IPS DF 4.7 (cell line): ENCODE data around the gene DGKB.

Experiments used
- DNase-seq: peaks from one replicate; pipeline ENCODE4 v3.0.0-alpha.2; 2013; ENCODE audit warnings: low spot score; ENCODE audit errors: extremely low read depth

DGKB gene

GRCh38 chr7:14690486-14690885, 212.1 kb downstream of the DGKB start:
- no peak for DNase-seq

DNA sequence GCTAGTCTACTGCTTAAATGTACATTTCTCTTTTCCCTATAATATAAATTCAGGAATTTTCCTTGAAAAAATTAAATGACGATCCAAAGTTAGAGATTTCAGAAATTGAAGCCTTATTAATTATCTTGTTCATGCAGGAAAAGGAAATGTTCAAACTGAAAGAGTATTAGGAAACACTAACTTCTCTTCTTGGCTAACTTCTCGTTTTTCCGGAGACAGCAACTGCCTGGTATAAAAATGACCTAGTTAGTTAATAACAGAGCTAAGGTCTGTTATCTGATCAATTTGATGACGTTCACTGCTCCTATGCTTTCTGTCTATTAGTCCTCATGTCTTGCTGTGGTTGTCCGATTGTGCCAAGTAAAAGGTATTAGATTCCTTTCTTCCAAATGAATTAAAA, 212.5 kb downstream of the DGKB start:
- no peak for DNase-seq

DNA sequence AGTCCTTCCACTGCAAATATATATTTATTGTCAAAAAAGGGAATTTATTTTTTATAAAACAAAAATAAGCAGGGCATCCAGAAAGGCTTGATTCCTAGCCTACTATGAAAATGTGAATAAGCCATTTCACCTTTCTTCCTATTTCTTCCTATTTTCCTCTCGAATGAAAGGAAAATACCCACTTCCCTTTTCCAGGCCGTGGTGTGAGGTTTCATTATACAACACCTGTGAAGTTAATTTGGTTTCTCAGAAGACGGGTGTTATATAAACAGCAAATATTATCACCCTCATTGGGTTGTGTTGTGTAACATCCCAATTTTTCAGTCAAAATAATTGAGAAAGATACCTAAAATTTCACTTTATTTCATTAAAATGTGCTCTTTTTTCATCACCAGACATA, 214.3 kb downstream of the DGKB start:
- no peak for DNase-seq

GRCh38 chr7:14687777-14688176, 214.8 kb downstream of the DGKB start:
- DNase-seq: no peak

DNA sequence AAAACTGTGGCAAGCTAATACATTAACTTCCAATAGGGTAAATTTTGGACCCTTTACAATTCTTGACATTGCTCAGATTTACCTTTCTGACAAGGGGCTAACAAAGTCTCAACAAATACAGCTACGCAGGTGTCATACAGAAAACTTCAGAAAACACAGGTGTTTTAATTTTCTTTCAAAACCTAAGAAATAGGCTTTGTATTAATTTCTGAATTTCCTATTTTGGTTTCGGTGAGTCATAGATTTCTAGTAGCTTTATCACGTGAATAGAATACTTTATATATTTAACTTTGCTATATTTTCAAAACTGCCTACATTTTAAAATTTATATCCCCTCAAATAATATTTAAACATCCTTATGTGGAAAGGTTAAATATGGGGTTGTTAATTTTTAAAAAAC, 215.3 kb downstream of the DGKB start:
- no peak for DNase-seq

DNA sequence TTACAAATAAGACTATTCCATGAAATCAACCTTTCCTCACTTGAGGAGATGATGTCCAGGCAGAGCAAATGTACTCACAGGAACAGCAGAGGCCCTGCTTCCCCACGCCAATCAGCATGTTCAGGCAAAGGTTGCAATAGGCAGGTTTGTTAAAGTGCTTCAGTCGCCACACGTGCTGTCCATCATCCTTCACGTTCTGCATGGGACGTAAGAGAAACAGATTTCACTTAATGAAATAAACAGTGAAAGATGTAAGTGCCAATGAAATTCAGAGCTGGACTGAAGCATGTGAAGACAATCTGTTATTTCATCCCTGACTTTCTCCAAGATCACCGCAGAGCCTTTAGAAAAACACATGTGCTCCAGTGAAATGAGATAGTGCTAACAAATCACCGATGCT, 217.4 kb downstream of the DGKB start:
- DNase-seq: no peak

DNA sequence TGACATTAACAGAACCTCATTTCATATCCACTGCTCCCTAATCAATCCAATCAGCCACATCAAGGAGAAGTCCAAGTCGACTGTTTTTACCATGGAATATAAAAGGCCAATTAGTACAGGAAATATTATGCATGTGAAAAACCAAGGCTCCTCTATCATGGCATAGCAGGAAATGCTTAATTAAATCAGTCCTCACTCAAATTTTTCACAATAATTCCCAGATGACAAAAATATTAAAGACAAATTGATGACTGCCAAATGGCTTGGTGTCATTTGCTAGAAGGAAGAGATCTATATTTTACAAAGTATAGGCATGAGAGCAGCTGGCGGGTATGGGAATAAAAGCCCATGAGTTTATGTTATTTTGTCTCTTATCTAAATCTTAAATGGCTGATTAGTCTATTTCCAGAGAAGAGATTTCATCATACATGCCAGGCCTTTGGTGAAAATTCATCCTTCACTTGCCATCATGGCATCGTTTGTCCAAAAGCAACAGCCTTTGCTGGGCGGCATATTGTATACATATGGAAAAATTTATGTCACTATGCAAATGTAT, 219.6 kb downstream of the DGKB start:
- no peak for DNase-seq

GRCh38 chr7:14676896-14677295, 225.7 kb downstream of the DGKB start:
- DNase-seq: no peak

DNA sequence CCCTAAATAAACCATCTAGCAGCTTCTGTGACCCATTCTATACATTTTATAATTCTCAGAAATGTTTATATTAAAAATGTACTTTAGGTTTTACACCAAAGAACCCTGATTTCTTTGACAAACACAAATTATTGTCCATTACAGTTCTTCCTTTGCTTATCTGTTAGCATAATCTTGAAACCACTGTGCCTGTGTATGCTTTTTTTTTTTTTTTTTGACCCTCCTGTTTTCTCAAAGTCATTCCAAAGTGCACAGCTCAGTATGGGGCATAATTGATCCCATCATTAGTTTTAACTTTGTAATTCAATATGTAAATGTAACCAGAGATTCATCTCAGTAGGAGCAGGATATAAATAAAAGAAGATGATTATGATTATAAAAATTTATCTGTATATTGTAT, 229.3 kb downstream of the DGKB start:
- DNase-seq: no peak

GRCh38 chr7:14666913-14667312, 235.6 kb downstream of the DGKB start:
- DNase-seq: no peak

DNA sequence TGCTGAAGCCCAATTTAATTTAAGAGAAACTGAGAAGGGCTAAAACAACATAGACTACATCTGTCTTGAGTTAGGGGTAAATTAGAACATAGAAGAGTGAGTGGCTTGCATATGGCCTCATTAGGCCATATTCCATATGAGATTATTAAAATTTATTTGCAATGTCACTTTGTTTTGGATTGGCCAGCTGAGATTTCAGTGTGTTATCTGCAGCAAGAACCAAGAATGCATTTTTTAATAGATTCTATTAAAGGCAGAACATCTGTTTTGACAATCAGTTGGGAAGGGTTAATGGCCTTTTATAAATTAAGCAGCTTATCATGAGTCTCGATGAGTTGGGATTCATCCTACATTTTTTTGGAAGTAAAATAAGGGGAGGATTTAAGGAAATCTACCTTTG, 236.2 kb downstream of the DGKB start:
- DNase-seq: no peak

GRCh38 chr7:14639801-14640200, 262.8 kb downstream of the DGKB start:
- no peak for DNase-seq

- no peak for DNase-seq
Observed at GRCh38 chr7:14639329-14639728, 263.2 kb downstream of the DGKB start.

GRCh38 chr7:14637968-14638367, 264.6 kb downstream of the DGKB start:
- DNase-seq: no peak

GRCh38 chr7:14635955-14636354, 266.6 kb downstream of the DGKB start:
- DNase-seq: no peak

GRCh38 chr7:14630048-14630447, 272.5 kb downstream of the DGKB start:
- no peak for DNase-seq

GRCh38 chr7:14628516-14628915, 274.0 kb downstream of the DGKB start:
- no peak for DNase-seq

- no peak for DNase-seq
Observed at GRCh38 chr7:14626076-14626475, 276.5 kb downstream of the DGKB start.

- no peak for DNase-seq
Observed at GRCh38 chr7:14622559-14622958, 280.0 kb downstream of the DGKB start.

GRCh38 chr7:14606101-14606500, 296.4 kb downstream of the DGKB start:
- no peak for DNase-seq

DNA sequence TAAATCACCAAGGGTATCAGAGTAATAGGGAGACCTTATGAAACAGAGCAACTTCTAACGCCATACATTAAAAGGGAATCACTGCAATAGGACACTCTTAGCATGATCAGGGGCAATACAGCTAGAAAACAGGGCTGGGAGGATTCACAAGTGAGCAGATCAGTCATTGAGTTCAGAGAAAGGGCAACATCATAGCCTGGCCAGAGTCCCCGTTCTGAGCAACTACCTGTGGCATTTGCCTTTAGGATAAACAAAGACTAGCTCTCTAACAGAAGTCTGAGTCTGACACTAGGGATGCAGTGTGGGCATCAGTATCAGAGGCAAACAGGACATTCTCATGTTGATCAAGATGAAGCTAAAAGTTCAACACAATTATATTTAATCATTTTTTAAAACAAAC, 297.9 kb downstream of the DGKB start:
- DNase-seq: no peak

- DNase-seq: no peak
Observed at GRCh38 chr7:14602851-14603250, 299.7 kb downstream of the DGKB start.

GRCh38 chr7:14600766-14601367, 301.7 kb downstream of the DGKB start:
- no peak for DNase-seq

DNA sequence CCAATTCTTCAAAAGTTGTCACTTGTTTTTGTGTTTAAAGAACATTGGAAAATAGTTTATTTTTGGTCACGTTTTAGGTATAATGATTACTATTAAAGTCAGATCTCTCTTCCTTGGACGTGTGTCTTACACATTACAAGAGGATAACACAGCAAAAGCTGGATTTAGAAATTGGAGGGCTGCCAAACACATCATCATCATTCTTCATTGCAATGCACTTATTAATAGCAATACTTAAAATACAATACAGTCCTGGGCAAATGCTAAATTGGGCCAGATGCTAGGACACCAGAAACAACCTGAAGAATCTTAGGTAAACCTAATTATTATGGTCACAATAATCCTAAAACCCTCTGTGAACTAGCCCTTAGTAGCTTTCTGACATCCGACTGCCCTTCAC, 303.6 kb downstream of the DGKB start:
- DNase-seq: no peak
